Sigmoid colon (tissue), 7 donors: ENCODE data around the gene OR1K1. TPM values are rescaled to one million over a fixed set of nuclear protein-coding genes. Genes with fewer than 3 reads are reported as not detected.

Experiments used
- DNase-seq: peaks from one replicate; pipeline ENCODE4 v3.0.0-alpha.2; 2019
- H3K27ac ChIP-seq, 4 donors: fragments of 200-600 bp; sonication (generic); one replicate each; pipeline ENCODE4 v1.5.1; 2016 to 2019; ENCODE audit warnings: mild to moderate bottlenecking in 1 of 4
- H3K27me3 ChIP-seq, 3 donors: fragments of 200-600 bp; sonication (generic); one replicate each; pipeline ENCODE4 v1.5.1; 2019; ENCODE audit warnings: mild to moderate bottlenecking in 1 of 3
- H3K36me3 ChIP-seq, 4 donors: fragments of 200-600 bp; sonication (generic); one replicate each; pipeline ENCODE4 v1.5.1; 2016 to 2019
- H3K4me1 ChIP-seq, 4 donors: fragments of 200-600 bp; sonication (generic); one replicate each; pipeline ENCODE4 v1.5.1; 2017 to 2019
- H3K4me3 ChIP-seq, 4 donors: fragments of 200-600 bp; sonication (generic); one replicate each; pipeline ENCODE4 v1.5.1; 2017 to 2019; ENCODE audit warnings: mild to moderate bottlenecking in 2 of 4, moderate library complexity in 1 of 4
- H3K9me3 ChIP-seq, 4 donors: fragments of 200-600 bp in 3 of 4; sonication (generic) in 3 of 4; one replicate each; pipeline versions ENCODE4 v1.5.1 to v1.6.1; 2013 to 2019
- EP300 ChIP-seq, 4 donors: sonication (generic); formaldehyde crosslinking; IDR thresholded peaks; one replicate each; pipeline ENCODE4 v1.6.1; 2017; ENCODE audit warnings: antibody characterized with exemption in 4 of 4
- POLR2A ChIP-seq, 2 donors: fragments of 450-650 bp; IDR thresholded peaks; one replicate each; pipeline ENCODE4 v1.6.1; 2016; ENCODE audit warnings: antibody characterized with exemption in 2 of 2, mild to moderate bottlenecking in 2 of 2, moderate library complexity in 2 of 2
- POLR2AphosphoS5 ChIP-seq, 4 donors: sonication (generic); formaldehyde crosslinking; IDR thresholded peaks; one replicate each; pipeline ENCODE4 v1.6.1; 2017; ENCODE audit warnings: antibody characterized with exemption in 4 of 4
- WGBS, 2 donors: extraction: QIAGEN DNeasy Blood & Tissue Kit; methylation state at CpG; one replicate each; pipeline ENCODE4 v1.1.7; 2013; 5-methylcytosine and 5-hydroxymethylcytosine counted together
- intact Hi-C: fragments of 100-400 bp; cut with DNase I; formaldehyde crosslinking; loops from one replicate; pipeline ENCODE4 v1.15.1; 2023
- polyA plus RNA-seq, 3 donors: library from polyadenylated mRNA; stranded (reverse); fragments of 200-250 nt; gene quantifications; one replicate each; pipeline ENCODE4 v1.2.3, GENCODE V29; 2013
- total RNA-seq, 4 donors: library from RNA; depleted of rRNA; stranded (reverse); fragments of >200 nt; gene quantifications; one replicate each; pipeline ENCODE4 v1.1.0, GENCODE V29; 2016
- TF ChIP-seq, protein P1 (sequence below), 4 experiments: fragments of 450-650 bp in 3 of 4; fragments of 200-600 bp in 1 of 4; IDR thresholded peaks; one replicate each; pipeline ENCODE4 v1.5.1; 2016 to 2019; ENCODE audit warnings: antibody characterized with exemption in 4 of 4, mild to moderate bottlenecking in 3 of 4, moderate library complexity in 2 of 4
- donor health status: healthy with polysubstance abuse.
- donor health status: Bipolar disorder and iron deficiency.
- donor health status: healthy.

The OR1K1 gene
- total and polyA plus RNA-seq, 7 donors, result not detected

- H3K27me3 ChIP-seq, result no peaks in the 10 kb centered on the region
- no peaks in the 10 kb centered on the region for H3K9me3 ChIP-seq
- no peak for DNase-seq
- no peak for TF ChIP-seq EP300 (IDR thresholded peaks at IDR 0.05)
- TF ChIP-seq POLR2AphosphoS5 (IDR thresholded peaks at IDR 0.05), result no peak
- TF ChIP-seq, protein P1, sequence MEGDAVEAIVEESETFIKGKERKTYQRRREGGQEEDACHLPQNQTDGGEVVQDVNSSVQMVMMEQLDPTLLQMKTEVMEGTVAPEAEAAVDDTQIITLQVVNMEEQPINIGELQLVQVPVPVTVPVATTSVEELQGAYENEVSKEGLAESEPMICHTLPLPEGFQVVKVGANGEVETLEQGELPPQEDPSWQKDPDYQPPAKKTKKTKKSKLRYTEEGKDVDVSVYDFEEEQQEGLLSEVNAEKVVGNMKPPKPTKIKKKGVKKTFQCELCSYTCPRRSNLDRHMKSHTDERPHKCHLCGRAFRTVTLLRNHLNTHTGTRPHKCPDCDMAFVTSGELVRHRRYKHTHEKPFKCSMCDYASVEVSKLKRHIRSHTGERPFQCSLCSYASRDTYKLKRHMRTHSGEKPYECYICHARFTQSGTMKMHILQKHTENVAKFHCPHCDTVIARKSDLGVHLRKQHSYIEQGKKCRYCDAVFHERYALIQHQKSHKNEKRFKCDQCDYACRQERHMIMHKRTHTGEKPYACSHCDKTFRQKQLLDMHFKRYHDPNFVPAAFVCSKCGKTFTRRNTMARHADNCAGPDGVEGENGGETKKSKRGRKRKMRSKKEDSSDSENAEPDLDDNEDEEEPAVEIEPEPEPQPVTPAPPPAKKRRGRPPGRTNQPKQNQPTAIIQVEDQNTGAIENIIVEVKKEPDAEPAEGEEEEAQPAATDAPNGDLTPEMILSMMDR (IDR thresholded peaks at IDR 0.05), result no peak
- no peak for TF ChIP-seq POLR2A (IDR thresholded peaks at IDR 0.05)
- intact Hi-C loops, result no loop called here
- H3K27ac ChIP-seq, result no peak overlapping the region
- no peak overlapping the region for H3K4me3 ChIP-seq
- H3K4me1 ChIP-seq, result no peaks in the 10 kb centered on the region
- 69 to 73% methylated on average over 3 of the region's 3 CpGs for WGBS, 2 donors
- H3K36me3 ChIP-seq, result no peaks in the 10 kb centered on the region
These were observed 21.8 kb upstream of the OR1K1 start for GRCh38 chr9:122777935-122778627.

- no peak for TF ChIP-seq POLR2AphosphoS5 (IDR thresholded peaks at IDR 0.05)
- Histone ChIP-seq H3K9me3 (no peaks in the 10 kb centered on the region), H3K4me1 (no peaks in the 10 kb centered on the region), H3K27ac (no peak overlapping the region), H3K27me3 (no peaks in the 10 kb centered on the region), H3K4me3 (no peak overlapping the region), H3K36me3 (no peaks in the 10 kb centered on the region)
- WGBS, 2 donors, result 77 to 80% methylated on average over 3 of the region's 3 CpGs
- intact Hi-C loops, result no loop called here
- DNase-seq, result no peak
These were observed 20.7 kb upstream of the OR1K1 start for GRCh38 chr9:122779181-122779580.

DNA sequence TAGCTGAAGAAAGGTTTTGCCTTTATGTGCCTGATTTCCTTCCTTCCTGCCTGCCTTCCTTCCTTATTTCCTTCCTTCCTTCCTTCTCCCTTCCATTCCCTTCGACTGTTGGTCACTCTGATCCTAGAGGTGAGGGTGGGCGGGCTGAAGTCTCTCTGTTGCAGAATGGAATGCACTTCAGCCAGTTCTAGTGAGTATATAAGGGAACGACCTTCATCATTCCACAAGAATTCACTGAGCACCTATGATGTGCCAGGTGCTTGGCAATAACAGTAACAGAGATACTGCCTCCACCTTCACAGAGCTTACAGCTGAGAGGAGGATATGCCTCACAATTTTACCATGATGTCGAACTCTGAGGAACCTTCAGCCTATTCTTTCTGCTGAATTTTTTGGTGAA is 19.9 kb upstream of the OR1K1 start:
- TF ChIP-seq EP300 (IDR thresholded peaks at IDR 0.05), result no peak
- TF ChIP-seq, protein P1 (IDR thresholded peaks at IDR 0.05), result no peak
- TF ChIP-seq POLR2A (IDR thresholded peaks at IDR 0.05), result no peak
- TF ChIP-seq POLR2AphosphoS5 (IDR thresholded peaks at IDR 0.05), result no peak
- WGBS, 2 donors, result 62 to 67% methylated on average over 4 of the region's 4 CpGs
- intact Hi-C loops, result no loop called here
- Histone ChIP-seq H3K4me1 (no peaks in the 10 kb centered on the region), H3K9me3 (no peaks in the 10 kb centered on the region), H3K27me3 (no peaks in the 10 kb centered on the region), H3K4me3 (no peak overlapping the region), H3K36me3 (no peaks in the 10 kb centered on the region), H3K27ac (no peak overlapping the region)
- no peak for DNase-seq

GRCh38 chr9:122781671-122782070 is 18.3 kb upstream of the OR1K1 start:
- no peaks in the 10 kb centered on the region for H3K9me3 ChIP-seq
- intact Hi-C loops, result no loop called here

DNA sequence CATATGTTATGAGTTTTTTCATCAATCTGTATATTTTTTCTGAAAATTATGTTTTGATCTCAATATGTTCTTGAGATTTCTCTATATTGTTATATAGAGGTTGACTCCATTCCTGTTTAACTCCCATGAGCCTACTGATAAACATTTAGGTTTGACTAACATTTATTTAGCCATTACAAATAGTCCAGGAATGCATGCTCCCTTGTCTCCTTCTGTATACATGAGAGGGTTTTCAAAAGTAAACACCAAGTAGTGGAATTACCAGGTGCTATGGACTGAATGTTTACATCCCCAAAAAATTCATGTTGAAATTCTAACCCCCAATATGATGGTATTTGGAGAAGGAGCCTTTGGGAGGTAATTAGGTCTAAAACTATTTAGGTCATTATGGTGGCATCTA is 14.7 kb upstream of the OR1K1 start:
- no peaks in the 10 kb centered on the region for H3K36me3 ChIP-seq
- H3K9me3 ChIP-seq, result no peaks in the 10 kb centered on the region
- no peaks in the 10 kb centered on the region for H3K4me1 ChIP-seq
- intact Hi-C loops, result no loop called here
- DNase-seq, result no peak
- H3K4me3 ChIP-seq, result no peak overlapping the region
- no peak overlapping the region for H3K27ac ChIP-seq
- TF ChIP-seq POLR2AphosphoS5 (IDR thresholded peaks at IDR 0.05) (no peak), POLR2A (IDR thresholded peaks at IDR 0.05) (no peak), EP300 (IDR thresholded peaks at IDR 0.05) (no peak)
- TF ChIP-seq, protein P1 (IDR thresholded peaks at IDR 0.05), result no peak
- no peaks in the 10 kb centered on the region for H3K27me3 ChIP-seq

More at GRCh38 chr9:122781671-122782070, 18.3 kb upstream of the OR1K1 start:
- TF ChIP-seq EP300 (IDR thresholded peaks at IDR 0.05) (no peak), POLR2AphosphoS5 (IDR thresholded peaks at IDR 0.05) (no peak), POLR2A (IDR thresholded peaks at IDR 0.05) (no peak)
- TF ChIP-seq, protein P1 (IDR thresholded peaks at IDR 0.05), result no peak
- Histone ChIP-seq H3K36me3 (no peaks in the 10 kb centered on the region), H3K27me3 (no peaks in the 10 kb centered on the region), H3K27ac (no peak overlapping the region), H3K4me3 (no peak overlapping the region), H3K4me1 (no peaks in the 10 kb centered on the region)
- no peak for DNase-seq
- WGBS, 2 donors, result 57 to 80% methylated on average over 3 of the region's 3 CpGs
